ENCODE results near the gene ANTXR1.

GRCh38 chr2:69214898-69215297 is 201.9 kb downstream of the ANTXR1 start:
- TF ChIP-seq PATZ1 (CRISPR knock-in tag; IDR thresholded peaks at IDR 0.05; ENCODE audit: borderline replicate concordance) (no peak), ZFP30 (CRISPR knock-in tag; IDR thresholded peaks at IDR 0.05) (no peak), POU6F1 (CRISPR knock-in tag; IDR thresholded peaks at IDR 0.05; ENCODE audit: borderline replicate concordance, low read depth) (no peak), SNAI2 (CRISPR knock-in tag; IDR thresholded peaks at IDR 0.05) (no peak), PPARA (CRISPR knock-in tag; IDR thresholded peaks at IDR 0.05; ENCODE audit: borderline replicate concordance) (no peak), ARNTL (CRISPR knock-in tag; IDR thresholded peaks at IDR 0.05; ENCODE audit: borderline replicate concordance, low read depth) (no peak), GLIS3 (CRISPR knock-in tag; IDR thresholded peaks at IDR 0.05) (no peak), ZC3H10 (CRISPR knock-in tag; IDR thresholded peaks at IDR 0.05) (no peak), TOX (CRISPR knock-in tag; IDR thresholded peaks at IDR 0.05; ENCODE audit: borderline replicate concordance) (no peak)
